HG03457 (cell line): Measurements from ENCODE around the gene ALDH3B1.

Source experiments
- ATAC-seq: cut with Tn5 transposase; IDR thresholded peaks from one replicate; pipeline ENCODE4 v1.9.1; 2021; ENCODE audit warnings: moderate number of reproducible peaks; ENCODE audit not compliant: unreplicated experiment

Gene ALDH3B1

GRCh38 chr11:68027667-68028066 is 17.5 kb downstream of the ALDH3B1 start:
- ATAC-seq: no peak

GRCh38 chr11:68028802-68029545 is 18.8 kb downstream of the ALDH3B1 start:
- ATAC-seq: no peak

GRCh38 chr11:68030318-68031143 is 20.4 kb downstream of the ALDH3B1 start, which contains the start of gene NDUFS8:
Gene NDUFS8, plus strand, starts transcription at chr11:68030681. Its CDS starts 1,471 bp downstream, at chr11:68032152.
- ATAC-seq: peak; percentile 77

GRCh38 chr11:68031144-68031464 is 21.0 kb downstream of the ALDH3B1 start:
- ATAC-seq: no peak

GRCh38 chr11:68032003-68032402 is 21.9 kb downstream of the ALDH3B1 start:
- no peak for ATAC-seq

GRCh38 chr11:68032997-68033707 is 23.0 kb downstream of the ALDH3B1 start:
- no peak for ATAC-seq

GRCh38 chr11:68033708-68034045 is 23.6 kb downstream of the ALDH3B1 start:
- no peak for ATAC-seq

GRCh38 chr11:68035266-68035876 is 25.2 kb downstream of the ALDH3B1 start:
- ATAC-seq: no peak

- no peak for ATAC-seq
These were observed 26.1 kb downstream of the ALDH3B1 start for GRCh38 chr11:68036141-68036716.

- ATAC-seq: no peak
These were observed 26.7 kb downstream of the ALDH3B1 start for GRCh38 chr11:68036717-68037239.

GRCh38 chr11:68037411-68038225 is 27.5 kb downstream of the ALDH3B1 start:
- ATAC-seq: no peak

GRCh38 chr11:68038226-68038717 is 28.1 kb downstream of the ALDH3B1 start:
- ATAC-seq: no peak

- no peak for ATAC-seq
These were observed 28.8 kb downstream of the ALDH3B1 start, which contains the start of gene TCIRG1 for GRCh38 chr11:68038718-68039525. Gene TCIRG1, plus strand, starts transcription at chr11:68039025. Its CDS starts 2,247 bp downstream, at chr11:68041272.

- ATAC-seq: no peak
These were observed 29.5 kb downstream of the ALDH3B1 start for GRCh38 chr11:68039526-68040086.

GRCh38 chr11:68040101-68040956 is 30.2 kb downstream of the ALDH3B1 start:
- ATAC-seq: no peak

- no peak for ATAC-seq
These were observed 30.9 kb downstream of the ALDH3B1 start for GRCh38 chr11:68040957-68041591.
